Lung (tissue), 12 donors: ENCODE measurements around the gene NDE1. TPM values are rescaled to one million over a fixed set of nuclear protein-coding genes. Genes with fewer than 3 reads are reported as not detected.

Experiments
- ATAC-seq: fragments of 200-7000 bp; cut with Tn5 transposase; one replicate; pipeline ENCODE4 v1.9.1; 2020; ENCODE audit warnings: moderate number of reproducible peaks; ENCODE audit not compliant: insufficient read depth, low FRiP score
- DNase-seq, 3 donors: peaks; one replicate each; pipeline ENCODE4 v3.0.0-alpha.2; 2013 to 2017
- H3K27ac ChIP-seq, 2 donors: one replicate each; pipeline ENCODE4 v1.5.1; 2013; ENCODE audit warnings: mild to moderate bottlenecking in 2 of 2, moderate library complexity in 2 of 2, control low read depth in 1 of 2, inconsistent platforms in 1 of 2, low read depth in 1 of 2, low read length in 1 of 2
- H3K27me3 ChIP-seq, 3 donors: one replicate each; pipeline ENCODE4 v1.5.1; 2013; ENCODE audit warnings: low read length in 2 of 3; ENCODE audit not compliant: control insufficient read depth in 3 of 3, insufficient read depth in 3 of 3
- H3K36me3 ChIP-seq, 4 donors: one replicate each; pipeline ENCODE4 v1.5.1; 2013; ENCODE audit warnings: low read length in 4 of 4, mild to moderate bottlenecking in 1 of 4, moderate library complexity in 1 of 4; ENCODE audit not compliant: control insufficient read depth in 4 of 4, insufficient read depth in 4 of 4
- H3K4me1 ChIP-seq, 5 donors: one replicate each; pipeline ENCODE4 v1.5.1; 2013; ENCODE audit warnings: low read length in 5 of 5, mild to moderate bottlenecking in 2 of 5, moderate library complexity in 1 of 5; ENCODE audit not compliant: control insufficient read depth in 5 of 5, insufficient read depth in 5 of 5
- H3K4me3 ChIP-seq: one replicate; pipeline ENCODE4 v1.5.1; 2013; ENCODE audit warnings: mild to moderate bottlenecking, control low read depth, moderate library complexity
- H3K9ac ChIP-seq, 2 donors: one replicate each; pipeline ENCODE4 v1.5.1; 2013; ENCODE audit warnings: low read length in 2 of 2, control low read depth in 1 of 2; ENCODE audit not compliant: insufficient read depth in 1 of 2
- H3K9me3 ChIP-seq, 4 donors: one replicate each; pipeline ENCODE4 v1.5.1; 2013; ENCODE audit warnings: low read length in 3 of 4, mild to moderate bottlenecking in 1 of 4, moderate library complexity in 1 of 4; ENCODE audit not compliant: control insufficient read depth in 4 of 4, insufficient read depth in 3 of 4
- CTCF ChIP-seq: IDR thresholded peaks from 2 replicates; pipeline ENCODE4 v1.5.1; 2012; ENCODE audit warnings: mild to moderate bottlenecking; ENCODE audit errors: control extremely low read depth, extremely low read depth
- WGBS, 2 donors: extraction: QIAGEN DNeasy Blood & Tissue Kit; methylation state at CpG; one replicate each; pipeline ENCODE4 v1.1.7; 2013; 5-methylcytosine and 5-hydroxymethylcytosine counted together
- polyA plus RNA-seq, 2 donors: library from polyadenylated mRNA; stranded (reverse); fragments of 200-250 nt; gene quantifications; one replicate each; pipeline ENCODE4 v1.2.1, GENCODE V29; 2013
- total RNA-seq, 2 donors: library from RNA; depleted of rRNA in 1 of 2; stranded (reverse); fragments of >200 nt in 1 of 2; gene quantifications; one replicate each; pipeline ENCODE4 v1.2.1, GENCODE V29; 2014 to 2021
- donor health status: control.
- donor health status: control.
- donor health status: Bipolar disorder and iron deficiency.
- donor health status: healthy.
- donor health status: DM: yes; HTN: yes; CAD: no.

The NDE1 gene
- total and polyA plus RNA-seq, 4 donors: 7.4 to 46.8 (median 22.5) TPM

- no peak overlapping the region for H3K27ac ChIP-seq
- no peaks in the 10 kb centered on the region for H3K27me3 ChIP-seq
- DNase-seq: peak; percentile 56 to 75 (median 66)
- ATAC-seq: peak; percentile 66
- H3K4me3 ChIP-seq: no peak overlapping the region
- peaks cover 0 to 4% (median 0%) of the 10 kb centered on the region in 5 donors for H3K4me1 ChIP-seq
- TF ChIP-seq CTCF: peak; percentile 42
- no peak overlapping the region for H3K9ac ChIP-seq
- no peaks in the 10 kb centered on the region for H3K36me3 ChIP-seq
- WGBS, 2 donors: 36 to 45% methylated on average over 3 of the region's 3 CpGs
- no peaks in the 10 kb centered on the region for H3K9me3 ChIP-seq
These were observed 115.8 kb downstream of the NDE1 start for GRCh38 chr16:15765880-15766279.

- Histone ChIP-seq H3K27ac (no peak overlapping the region), H3K4me3 (no peak overlapping the region), H3K9me3 (peaks cover 0 to 2% (median 0%) of the 10 kb centered on the region in 4 donors), H3K36me3 (no peaks in the 10 kb centered on the region), H3K9ac (no peak overlapping the region), H3K27me3 (no peaks in the 10 kb centered on the region), H3K4me1 (peaks cover 0 to 4% (median 2%) of the 10 kb centered on the region in 5 donors)
- DNase-seq: no peak
- 95 to 96% methylated on average over 5 of the region's 5 CpGs for WGBS, 2 donors
- ATAC-seq: no peak
- TF ChIP-seq CTCF: no peak
These were observed 116.9 kb downstream of the NDE1 start for GRCh38 chr16:15766918-15767317.

GRCh38 chr16:15768201-15768600 lies 118.2 kb downstream of the NDE1 start:
- WGBS, 2 donors: 97% methylated on average over 4 of the region's 4 CpGs
- no peak overlapping the region for H3K9ac ChIP-seq
- DNase-seq (no peak), ATAC-seq (no peak)
- H3K36me3 ChIP-seq: no peaks in the 10 kb centered on the region
- peaks cover 0 to 4% (median 2%) of the 10 kb centered on the region in 5 donors for H3K4me1 ChIP-seq
- H3K27ac ChIP-seq: no peak overlapping the region
- no peak for TF ChIP-seq CTCF
- no peak overlapping the region for H3K4me3 ChIP-seq
- H3K9me3 ChIP-seq: peaks cover 0 to 2% (median 0%) of the 10 kb centered on the region in 4 donors
- no peaks in the 10 kb centered on the region for H3K27me3 ChIP-seq

- peaks cover 0 to 2% (median 0%) of the 10 kb centered on the region in 4 donors for H3K9me3 ChIP-seq
- no peak for ATAC-seq
- H3K9ac ChIP-seq: no peak overlapping the region
- peaks cover 0 to 4% (median 2%) of the 10 kb centered on the region in 5 donors for H3K4me1 ChIP-seq
- H3K27me3 ChIP-seq: no peaks in the 10 kb centered on the region
- TF ChIP-seq CTCF: no peak
- DNase-seq: no peak
- H3K4me3 ChIP-seq: no peak overlapping the region
- no peaks in the 10 kb centered on the region for H3K36me3 ChIP-seq
- WGBS, 2 donors: 91 to 93% methylated on average over 8 of the region's 8 CpGs
- H3K27ac ChIP-seq: no peak overlapping the region
These were observed 119.2 kb downstream of the NDE1 start for GRCh38 chr16:15769239-15769638.
